ENCODE measurements around the gene CCDC191. TPM values are rescaled to one million over a fixed set of nuclear protein-coding genes. Genes with fewer than 3 reads are reported as not detected.

Gene CCDC191
- total and polyA plus RNA-seq, 12 donors, result 0.60 to 13.1 (median 4.6) TPM

- DNase-seq, result no peak
- TF ChIP-seq, protein P1, sequence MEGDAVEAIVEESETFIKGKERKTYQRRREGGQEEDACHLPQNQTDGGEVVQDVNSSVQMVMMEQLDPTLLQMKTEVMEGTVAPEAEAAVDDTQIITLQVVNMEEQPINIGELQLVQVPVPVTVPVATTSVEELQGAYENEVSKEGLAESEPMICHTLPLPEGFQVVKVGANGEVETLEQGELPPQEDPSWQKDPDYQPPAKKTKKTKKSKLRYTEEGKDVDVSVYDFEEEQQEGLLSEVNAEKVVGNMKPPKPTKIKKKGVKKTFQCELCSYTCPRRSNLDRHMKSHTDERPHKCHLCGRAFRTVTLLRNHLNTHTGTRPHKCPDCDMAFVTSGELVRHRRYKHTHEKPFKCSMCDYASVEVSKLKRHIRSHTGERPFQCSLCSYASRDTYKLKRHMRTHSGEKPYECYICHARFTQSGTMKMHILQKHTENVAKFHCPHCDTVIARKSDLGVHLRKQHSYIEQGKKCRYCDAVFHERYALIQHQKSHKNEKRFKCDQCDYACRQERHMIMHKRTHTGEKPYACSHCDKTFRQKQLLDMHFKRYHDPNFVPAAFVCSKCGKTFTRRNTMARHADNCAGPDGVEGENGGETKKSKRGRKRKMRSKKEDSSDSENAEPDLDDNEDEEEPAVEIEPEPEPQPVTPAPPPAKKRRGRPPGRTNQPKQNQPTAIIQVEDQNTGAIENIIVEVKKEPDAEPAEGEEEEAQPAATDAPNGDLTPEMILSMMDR (IDR thresholded peaks at IDR 0.05), result no peak
- TF ChIP-seq POLR2A (IDR thresholded peaks at IDR 0.05), result no peak
- H3K9me3 ChIP-seq (replicated peaks in 1 of 3), result peaks cover 0 to 4% (median 0%) of the 10 kb centered on the region in 3 donors
- H3K4me1 ChIP-seq (replicated peaks in 1 of 2), result no peaks in the 10 kb centered on the region
- H3K4me3 ChIP-seq, result no peak overlapping the region
- intact Hi-C loops (cut with DNase I), result no loop called here
- H3K36me3 ChIP-seq (replicated peaks in 1 of 2), result peaks cover 0 to 3% of the 10 kb centered on the region in 2 donors
- no peaks in the 10 kb centered on the region for H3K27me3 ChIP-seq
- no peak overlapping the region for H3K27ac ChIP-seq
- WGBS, 4 donors, result 86 to 97% (median 95%) methylated on average over 5 of the region's 5 CpGs
Observed at GRCh38 chr3:114005481-114005880, 50.8 kb downstream of the CCDC191 start.

- Histone ChIP-seq H3K9me3 (replicated peaks in 1 of 3) (no peaks in the 10 kb centered on the region), H3K27ac (no peak overlapping the region), H3K4me3 (no peak overlapping the region), H3K4me1 (replicated peaks in 1 of 2) (no peaks in the 10 kb centered on the region), H3K36me3 (replicated peaks in 1 of 2) (no peaks in the 10 kb centered on the region), H3K27me3 (no peaks in the 10 kb centered on the region)
- TF ChIP-seq POLR2A (IDR thresholded peaks at IDR 0.05), result no peak
- TF ChIP-seq, protein P1 (IDR thresholded peaks at IDR 0.05), result no peak
- no peak for DNase-seq
- 66 to 76% (median 76%) methylated on average over 4 of the region's 4 CpGs for WGBS, 4 donors
- intact Hi-C loops (cut with DNase I), result no loop called here
Observed at GRCh38 chr3:113985541-113985940, 70.8 kb downstream of the CCDC191 start.

DNA sequence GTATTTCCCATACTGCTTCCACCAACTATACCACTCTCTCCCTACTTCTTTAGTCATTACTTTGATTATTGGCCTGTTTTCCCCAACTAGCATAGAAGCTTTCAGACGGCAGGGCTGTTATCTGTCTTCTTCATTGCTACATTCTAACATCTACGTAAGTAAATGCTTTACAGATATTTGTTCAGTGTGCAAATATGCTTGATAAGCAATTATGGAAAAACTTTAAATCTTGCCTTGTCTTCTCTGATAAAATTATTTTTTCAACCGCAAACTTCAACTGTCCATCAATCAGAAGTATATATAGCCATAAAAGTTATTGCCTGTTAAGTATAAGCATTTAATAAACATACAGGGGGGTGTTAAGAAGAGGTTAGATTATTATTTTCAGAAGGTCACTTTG, 72.8 kb downstream of the CCDC191 start:
- TF ChIP-seq POLR2A (IDR thresholded peaks at IDR 0.05), result no peak
- TF ChIP-seq, protein P1 (IDR thresholded peaks at IDR 0.05), result no peak
- Histone ChIP-seq H3K4me1 (replicated peaks in 1 of 2) (no peaks in the 10 kb centered on the region), H3K4me3 (no peak overlapping the region), H3K27ac (no peak overlapping the region), H3K36me3 (replicated peaks in 1 of 2) (no peaks in the 10 kb centered on the region), H3K9me3 (replicated peaks in 1 of 3) (no peaks in the 10 kb centered on the region), H3K27me3 (no peaks in the 10 kb centered on the region)
- DNase-seq, result no peak
- WGBS, 4 donors, result 94 to 98% (median 96%) methylated on average over 3 of the region's 3 CpGs
- intact Hi-C loops (cut with DNase I), result no loop called here

GRCh38 chr3:113981803-113982202, 74.5 kb downstream of the CCDC191 start:
- no peak for TF ChIP-seq POLR2A (IDR thresholded peaks at IDR 0.05)
- TF ChIP-seq, protein P1 (IDR thresholded peaks at IDR 0.05), result no peak
- no peak for DNase-seq
- H3K9me3 ChIP-seq (replicated peaks in 1 of 3), result no peaks in the 10 kb centered on the region
- no peaks in the 10 kb centered on the region for H3K4me1 ChIP-seq (replicated peaks in 1 of 2)
- intact Hi-C loops (cut with DNase I), result no loop called here
- no peaks in the 10 kb centered on the region for H3K27me3 ChIP-seq
- H3K4me3 ChIP-seq, result no peak overlapping the region
- H3K27ac ChIP-seq, result no peak overlapping the region
- H3K36me3 ChIP-seq (replicated peaks in 1 of 2), result no peaks in the 10 kb centered on the region
